GM23338 (cell line): ENCODE results near the gene SIDT2. TPM values are rescaled to one million over a fixed set of nuclear protein-coding genes. Genes with fewer than 3 reads are reported as not detected.

Source experiments
- ATAC-seq: fragments of 200-7000 bp; cut with Tn5 transposase; 3 replicates; pipeline ENCODE4 v1.9.1; 2020
- DNase-seq: peaks from one replicate; pipeline ENCODE4 v3.0.0-alpha.2; 2015; ENCODE audit warnings: low spot score
- H2AFZ ChIP-seq: fragments of 200-600 bp; sonication (generic); 2 replicates; pipeline ENCODE4 v1.8.0; 2016; ENCODE audit warnings: antibody characterized with exemption, mild to moderate bottlenecking, moderate library complexity
- H3F3A ChIP-seq: fragments of 200-600 bp; sonication (generic); replicated peaks from 2 replicates; pipeline ENCODE4 v1.8.0; 2017; ENCODE audit warnings: antibody characterized with exemption, mixed run types, low read depth
- H3K27ac ChIP-seq: fragments of 200-600 bp; sonication (generic); 2 replicates; pipeline ENCODE4 v1.6.1; 2016; ENCODE audit warnings: low read depth
- H3K27me3 ChIP-seq: fragments of 200-600 bp; sonication (generic); 2 replicates; pipeline ENCODE4 v1.8.0; 2016; ENCODE audit warnings: mild to moderate bottlenecking, mixed run types, moderate library complexity; ENCODE audit not compliant: insufficient read depth
- H3K36me3 ChIP-seq: fragments of 200-600 bp; sonication (generic); 2 replicates; pipeline ENCODE4 v1.8.0; 2016; ENCODE audit warnings: mild to moderate bottlenecking; ENCODE audit not compliant: insufficient read depth
- H3K4me1 ChIP-seq: fragments of 200-600 bp; sonication (generic); 2 replicates; pipeline ENCODE4 v1.8.0; 2016; ENCODE audit warnings: mild to moderate bottlenecking, moderate library complexity; ENCODE audit not compliant: insufficient read depth
- H3K4me2 ChIP-seq: fragments of 200-600 bp; sonication (generic); 2 replicates; pipeline ENCODE4 v1.7.1; 2017; ENCODE audit warnings: mixed run types
- H3K4me3 ChIP-seq: fragments of 200-600 bp; sonication (generic); 2 replicates; pipeline ENCODE4 v1.6.1; 2016; ENCODE audit warnings: mixed run types
- H3K79me2 ChIP-seq: fragments of 200-600 bp; sonication (generic); replicated peaks from 2 replicates; pipeline ENCODE4 v1.8.0; 2017; ENCODE audit warnings: mild to moderate bottlenecking; ENCODE audit not compliant: insufficient read depth
- H3K9me2 ChIP-seq: fragments of 200-600 bp; sonication (generic); 2 replicates; pipeline ENCODE4 v1.8.0; 2017; ENCODE audit not compliant: insufficient read depth
- H4K20me1 ChIP-seq: fragments of 200-600 bp; sonication (generic); replicated peaks from 2 replicates; pipeline ENCODE4 v1.8.0; 2017; ENCODE audit warnings: mild to moderate bottlenecking; ENCODE audit not compliant: insufficient read depth
- H3K27ac Mint-ChIP-seq: 2 replicates; pipeline ENCODE4 v1.8.0; 2020; ENCODE audit warnings: inconsistent platforms, mild to moderate bottlenecking, moderate library complexity, mixed read lengths
- H3K27me3 Mint-ChIP-seq: 3 replicates; pipeline ENCODE4 v1.8.0; 2022; ENCODE audit warnings: low read depth, mild to moderate bottlenecking, moderate library complexity, mixed read lengths, inconsistent platforms; ENCODE audit not compliant: insufficient read depth, poor library complexity
- H3K36me3 Mint-ChIP-seq: 3 replicates; pipeline ENCODE4 v1.8.0; 2021; ENCODE audit warnings: low read depth, mild to moderate bottlenecking, inconsistent platforms, moderate library complexity, mixed read lengths
- H3K4me1 Mint-ChIP-seq: 3 replicates; pipeline ENCODE4 v1.8.0; 2020; ENCODE audit warnings: mild to moderate bottlenecking, inconsistent platforms, mixed read lengths
- H3K4me3 Mint-ChIP-seq: 3 replicates; pipeline ENCODE4 v1.8.0; 2021; ENCODE audit warnings: moderate library complexity, mild to moderate bottlenecking, inconsistent platforms, mixed read lengths
- H3K9me3 Mint-ChIP-seq: 3 replicates; pipeline ENCODE4 v1.8.0; 2020; ENCODE audit warnings: moderate library complexity, mild to moderate bottlenecking, inconsistent platforms, mixed read lengths
- CREB1 ChIP-seq: fragments of 250-450 bp; sonication (Bioruptor Pico); IDR thresholded peaks from 2 replicates; pipeline ENCODE4 v1.5.0; 2020; ENCODE audit warnings: low read depth, mild to moderate bottlenecking, moderate library complexity
- CTCF ChIP-seq, 2 experiments: fragments of 200-600 bp in 1 of 2; sonication (generic) in 1 of 2; conservative IDR thresholded peaks; 2 replicates each; pipeline versions ENCODE4 v1.5.1 to v1.6.1; 2016 to 2017; ENCODE audit warnings: antibody characterized with exemption in 2 of 2, low read depth in 2 of 2, mild to moderate bottlenecking in 2 of 2, moderate library complexity in 1 of 2
- ETS1 ChIP-seq: IDR thresholded peaks from 2 replicates; pipeline ENCODE4 v1.6.1; 2016; ENCODE audit warnings: antibody characterized with exemption
- EZH2 ChIP-seq: fragments of 200-600 bp; sonication (generic); IDR thresholded peaks from one replicate; pipeline ENCODE4 v1.8.0; 2017; ENCODE audit warnings: antibody characterized with exemption, mild to moderate bottlenecking, low read depth; ENCODE audit not compliant: unreplicated experiment
- EZH2phosphoT487 ChIP-seq: fragments of 200-600 bp; sonication (generic); IDR thresholded peaks from one replicate; pipeline ENCODE4 v1.8.1; 2018; ENCODE audit warnings: antibody characterized with exemption; ENCODE audit not compliant: unreplicated experiment
- JUNB ChIP-seq: IDR thresholded peaks from one replicate; pipeline ENCODE4 v1.6.1; 2016; ENCODE audit warnings: antibody characterized with exemption; ENCODE audit not compliant: unreplicated experiment
- NANOG ChIP-seq: IDR thresholded peaks from 2 replicates; pipeline ENCODE4 v1.6.1; 2016; ENCODE audit warnings: antibody characterized with exemption, borderline replicate concordance
- POLR2AphosphoS5 ChIP-seq: IDR thresholded peaks from 2 replicates; pipeline ENCODE4 v1.6.1; 2016; ENCODE audit warnings: antibody characterized with exemption, low read depth
- ZNF114 ChIP-seq: fragments of 250-450 bp; sonication (Bioruptor Pico); IDR thresholded peaks from 2 replicates; pipeline ENCODE4 v1.5.0; 2020; ENCODE audit warnings: mild to moderate bottlenecking, moderate library complexity
- ZNF331 ChIP-seq: fragments of 250-450 bp; sonication (Bioruptor Pico); IDR thresholded peaks from 2 replicates; pipeline ENCODE4 v1.5.0; 2020; ENCODE audit warnings: low read depth, mild to moderate bottlenecking, moderate library complexity
- ZNF462 ChIP-seq: fragments of 250-450 bp; sonication (Bioruptor Pico); IDR thresholded peaks from 2 replicates; pipeline ENCODE4 v1.5.0; 2020; ENCODE audit warnings: mild to moderate bottlenecking, moderate library complexity
- polyA plus RNA-seq: library from polyadenylated mRNA; unstranded; fragments of >200 nt; fragmentation: Nextera tagmentation; extraction: Ambion mirVana; gene quantifications from 2 replicates; pipeline ENCODE4 v1.2.1, GENCODE V29; 2016
- total RNA-seq: library from RNA; depleted of rRNA; stranded (reverse); fragments of >200 nt; shearing (Covaris generic); gene quantifications from 2 replicates; pipeline ENCODE4 v1.2.3, GENCODE V29; 2014

SIDT2 gene
- total and polyA plus RNA-seq, 2 experiments from 2014 or later, result 7.5 to 12.1 TPM

- TF ChIP-seq JUNB (no peak), EZH2phosphoT487 (no peak), CTCF (conservative IDR thresholded peaks at IDR 0.05; ENCODE audit: low read depth in 2 of 2) (no peak)
Observed at GRCh38 chr11:117171404-117172061, 7.0 kb upstream of the SIDT2 start (continued).

- H4K20me1 ChIP-seq, result peaks cover 11% of the 10 kb centered on the region; the same call in 1 of the 2 replicates
- H3K4me1 Mint-ChIP-seq, result peaks cover 16% of the 10 kb centered on the region; the same call in 2 of the 3 replicates
- no peaks in the 10 kb centered on the region for H3K9me2 ChIP-seq
- peaks cover 12% of the 10 kb centered on the region; the same call in 1 of the 2 replicates for H3K36me3 ChIP-seq
- H3F3A ChIP-seq, result peaks cover 16% of the 10 kb centered on the region; the same call in 1 of the 2 replicates
- H3K27me3 ChIP-seq, result no peaks in the 10 kb centered on the region
- no peaks in the 10 kb centered on the region; the same call in 1 of the 2 replicates for H3K79me2 ChIP-seq
- TF ChIP-seq ZNF114 (CRISPR knock-in tag) (no peak), ZNF331 (no peak), ZNF462 (no peak), EZH2 (no peak), CTCF (conservative IDR thresholded peaks at IDR 0.05; ENCODE audit: low read depth in 2 of 2) (no peak), ETS1 (no peak), EZH2phosphoT487 (no peak), POLR2AphosphoS5 (no peak), CREB1 (CRISPR knock-in tag) (no peak), NANOG (no peak)
- H2AFZ ChIP-seq, result no peak overlapping the region
- H3K27ac ChIP-seq, result peak overlapping the region; percentile 76; the same call in 1 of the 2 replicates
- no peaks in the 10 kb centered on the region for H3K9me3 Mint-ChIP-seq
- H3K27me3 Mint-ChIP-seq, result no peaks in the 10 kb centered on the region
- no peak overlapping the region for H3K4me2 ChIP-seq
- DNase-seq, result no peak
- no peak overlapping the region for H3K4me3 Mint-ChIP-seq
- H3K36me3 Mint-ChIP-seq, result peaks cover 30% of the 10 kb centered on the region; the same call in 2 of the 3 replicates
- peaks cover 4% of the 10 kb centered on the region for H3K4me1 ChIP-seq
- no peak overlapping the region for H3K4me3 ChIP-seq
- H3K27ac Mint-ChIP-seq, result peak overlapping the region; percentile 81
- ATAC-seq, result no peak
Observed at GRCh38 chr11:117172724-117173421, 5.7 kb upstream of the SIDT2 start.
